ENCODE measurements around the gene KANSL3.

GRCh38 chr2:96558485-96558884 is 79.6 kb downstream of the KANSL3 start:
- TF ChIP-seq ATF3 (IDR thresholded peaks at IDR 0.05) (no peak), ATF3 (CRISPR knock-in tag; conservative IDR thresholded peaks at IDR 0.05) (no peak), EZH2 (IDR thresholded peaks at IDR 0.05; ENCODE audit: borderline replicate concordance, low read depth, low read length) (no peak), ZNF274 (IDR thresholded peaks at IDR 0.05; ENCODE audit: borderline replicate concordance, low read depth, low read length) (no peak), TCFL5 (CRISPR knock-in tag; conservative IDR thresholded peaks at IDR 0.05) (no peak), FIP1L1 (IDR thresholded peaks at IDR 0.05; ENCODE audit: low read depth, low read length, poor library complexity, severe bottlenecking) (no peak), HIVEP1 (CRISPR knock-in tag; IDR thresholded peaks at IDR 0.05) (no peak), SAP30 (IDR thresholded peaks at IDR 0.05; ENCODE audit: borderline replicate concordance, insufficient read depth, low read depth, low read length, poor library complexity, severe bottlenecking) (no peak), CTCF (IDR thresholded peaks at IDR 0.05 in 2 of 3, conservative IDR thresholded peaks at IDR 0.05 in 1 of 3; ENCODE audit: insufficient read depth in 2 of 3, low read depth in 1 of 3, low read length in 3 of 3) (no peak), ZEB2 (IDR thresholded peaks at IDR 0.05) (no peak), OTX1 (CRISPR knock-in tag; IDR thresholded peaks at IDR 0.05) (no peak), ZNF121 (CRISPR knock-in tag; conservative IDR thresholded peaks at IDR 0.05) (no peak), PHF8 (IDR thresholded peaks at IDR 0.05; ENCODE audit: borderline replicate concordance, low read length) (no peak), CAMTA2 (CRISPR knock-in tag; conservative IDR thresholded peaks at IDR 0.05) (no peak)

Data from K562 (cell line).